MCF 10A (cell line): ENCODE results near the gene FTSJ1. TPM values are rescaled to one million over a fixed set of nuclear protein-coding genes. Genes with fewer than 3 reads are reported as not detected.
"Not testable (repeated sequence)": the region's sequence is repeated elsewhere in the genome, so short reads cannot be mapped to it uniquely, and the experiment has no call there.

Experiments used
- Bru-seq: library from RNA; stranded (reverse); fragments of 400-500 nt; gene quantifications from one replicate; lab custom pipeline; 2021; lab: Mats Ljungman, UMichigan
- BruChase-seq, 2 experiments: library from RNA; stranded (reverse); fragments of 400-500 nt; gene quantifications; one replicate each; lab custom pipeline; 2021; lab: Mats Ljungman, UMichigan
- BruUV-seq: library from RNA; stranded (reverse); fragments of 400-500 nt; replicated peaks from 2 replicates; lab custom pipeline; 2021; lab: Mats Ljungman, UMichigan
- CTCF ChIA-PET: fragments of 300-600 bp; sonication (Branson Sonifier 250); formaldehyde crosslinking; extraction: SDS; loops from one replicate; lab custom pipeline; 2021; ENCODE audit warnings: antibody characterized with exemption, inconsistent platforms; lab: Yijun Ruan, JAX
- POLR2A ChIA-PET: fragments of 300-600, 350-650 bp; sonication (Branson Sonifier 250); formaldehyde crosslinking; extraction: SDS; loops from one replicate; lab custom pipeline; 2020; ENCODE audit warnings: antibody characterized with exemption, inconsistent platforms; lab: Yijun Ruan, JAX
- DNase-seq: peaks from one replicate; pipeline ENCODE4 v3.0.0-alpha.2; 2018; ENCODE audit not compliant: unreplicated experiment
- H3K27ac Mint-ChIP-seq: one replicate; pipeline ENCODE4 v1.8.0; 2022; ENCODE audit warnings: mild to moderate bottlenecking, low read depth, mixed read lengths; ENCODE audit not compliant: unreplicated experiment
- H3K27me3 Mint-ChIP-seq: one replicate; pipeline ENCODE4 v1.8.0; 2022; ENCODE audit warnings: mixed read lengths; ENCODE audit not compliant: insufficient read depth, unreplicated experiment
- H3K36me3 Mint-ChIP-seq: one replicate; pipeline ENCODE4 v1.8.0; 2022; ENCODE audit warnings: mild to moderate bottlenecking, moderate library complexity, mixed read lengths; ENCODE audit not compliant: insufficient read depth, unreplicated experiment
- H3K4me1 Mint-ChIP-seq: one replicate; pipeline ENCODE4 v1.8.0; 2022; ENCODE audit warnings: mixed read lengths; ENCODE audit not compliant: insufficient read depth, unreplicated experiment
- H3K4me3 Mint-ChIP-seq: one replicate; pipeline ENCODE4 v1.8.0; 2022; ENCODE audit warnings: mild to moderate bottlenecking, moderate library complexity, mixed read lengths; ENCODE audit not compliant: unreplicated experiment
- H3K9me3 Mint-ChIP-seq: one replicate; pipeline ENCODE4 v1.8.0; 2022; ENCODE audit warnings: mixed read lengths; ENCODE audit not compliant: unreplicated experiment
- intact Hi-C: fragments of 100-400 bp; cut with micrococcal nuclease; formaldehyde crosslinking; loops from 2 replicates; pipeline ENCODE4 v1.14.1; 2022
- long read RNA-seq: library from polyadenylated mRNA; stranded (forward); transcript quantifications from one replicate; pipeline ENCODE4 v2.0.0, GENCODE V29; 2022
- total RNA-seq: library from RNA; stranded (reverse); gene quantifications from 2 replicates; pipeline ENCODE4 v1.2.3, GENCODE V29; 2022
- TF ChIP-seq, protein P1 (sequence below): fragments of 200-600 bp; IDR thresholded peaks from one replicate; pipeline ENCODE4 v1.8.0; 2022; ENCODE audit warnings: antibody characterized with exemption, mild to moderate bottlenecking; ENCODE audit not compliant: unreplicated experiment

Gene FTSJ1
- total RNA-seq = 92.5 and 107 TPM in 2 replicates
- Bru-seq, nascent RNA = percentile 83 among the genes with signal in this experiment
- BruChase-seq, experiment 1, labeled RNA remaining after a 6-hour chase = percentile 94 among the genes with signal in this experiment
- percentile 91 among the genes with signal in this experiment for BruChase-seq, experiment 2, labeled RNA remaining after a 2-hour chase
- long read RNA-seq, transcript FTSJ1-202 (13 exons, 1,892 nt) = major isoform, 107 of 299 reads
- long read RNA-seq, partial matches to known transcripts = 32 of 299 reads
- long read RNA-seq, other reads (novel, unspliced or antisense) = 158 of 299 reads

DNA sequence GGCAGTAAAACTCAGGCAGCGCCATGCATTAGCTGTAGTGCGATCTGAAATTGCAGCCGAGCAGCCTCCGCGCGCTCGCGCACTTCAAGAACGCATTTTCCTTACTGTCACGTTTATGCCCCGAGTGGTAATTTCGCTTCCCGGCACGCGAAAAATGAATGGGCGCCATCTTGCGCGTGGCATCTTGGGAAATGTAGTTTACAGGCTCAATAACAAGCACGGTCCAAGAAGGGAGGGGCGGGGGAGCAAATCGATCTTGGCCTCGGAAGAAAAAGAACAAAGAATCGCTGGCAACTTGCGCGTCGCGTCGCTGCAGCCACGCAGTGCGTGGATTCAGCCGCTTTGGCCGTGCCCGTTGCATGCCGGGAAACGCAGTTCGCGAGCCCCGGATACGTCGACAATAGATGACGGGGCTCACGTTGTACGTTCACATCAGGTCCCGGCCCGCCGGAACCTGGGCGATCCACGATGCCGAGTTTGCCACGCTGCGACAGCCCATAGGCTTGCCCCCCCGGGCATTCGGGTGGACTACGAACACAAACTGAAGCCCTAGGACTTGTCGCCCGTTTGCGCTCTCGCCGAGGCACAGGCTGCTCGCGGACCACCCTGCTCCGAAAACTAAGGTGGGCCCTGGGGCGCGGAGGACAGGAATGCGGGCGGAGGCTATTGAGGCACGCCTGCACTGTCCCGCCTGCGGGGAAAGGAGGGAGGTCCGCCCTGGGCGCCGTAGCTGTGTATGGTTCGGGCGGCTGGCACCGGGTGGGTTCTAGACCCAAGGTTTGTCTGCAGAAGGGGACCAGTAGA, at the start of gene FTSJ1:
Gene FTSJ1, plus strand, starts transcription at position 426 of the 804 bp plus-strand sequence. CDS start 1,849 bp downstream, outside the sequence.
- no peaks in the 10 kb centered on the region for H3K27me3 Mint-ChIP-seq
- H3K9me3 Mint-ChIP-seq = peaks cover 7% of the 10 kb centered on the region
- H3K4me3 Mint-ChIP-seq = peak within 1 kb of the TSS; percentile 70
- TF ChIP-seq, protein P1, sequence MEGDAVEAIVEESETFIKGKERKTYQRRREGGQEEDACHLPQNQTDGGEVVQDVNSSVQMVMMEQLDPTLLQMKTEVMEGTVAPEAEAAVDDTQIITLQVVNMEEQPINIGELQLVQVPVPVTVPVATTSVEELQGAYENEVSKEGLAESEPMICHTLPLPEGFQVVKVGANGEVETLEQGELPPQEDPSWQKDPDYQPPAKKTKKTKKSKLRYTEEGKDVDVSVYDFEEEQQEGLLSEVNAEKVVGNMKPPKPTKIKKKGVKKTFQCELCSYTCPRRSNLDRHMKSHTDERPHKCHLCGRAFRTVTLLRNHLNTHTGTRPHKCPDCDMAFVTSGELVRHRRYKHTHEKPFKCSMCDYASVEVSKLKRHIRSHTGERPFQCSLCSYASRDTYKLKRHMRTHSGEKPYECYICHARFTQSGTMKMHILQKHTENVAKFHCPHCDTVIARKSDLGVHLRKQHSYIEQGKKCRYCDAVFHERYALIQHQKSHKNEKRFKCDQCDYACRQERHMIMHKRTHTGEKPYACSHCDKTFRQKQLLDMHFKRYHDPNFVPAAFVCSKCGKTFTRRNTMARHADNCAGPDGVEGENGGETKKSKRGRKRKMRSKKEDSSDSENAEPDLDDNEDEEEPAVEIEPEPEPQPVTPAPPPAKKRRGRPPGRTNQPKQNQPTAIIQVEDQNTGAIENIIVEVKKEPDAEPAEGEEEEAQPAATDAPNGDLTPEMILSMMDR = no peak
- peak; percentile 73 for DNase-seq
- intact Hi-C loops = loop anchor here (1.0 to 5.0 kb wide), 2 partner anchors 35 to 116 kb away; no protein-coding TSS in a partner anchor
- ChIA-PET POLR2A (interaction anchor here (0.7 to 4.7 kb wide), 9 partner anchors 11 to 99 kb away, joined by 3 to 22 read pairs (median 5); partner anchors contain the start of genes PORCN, RBM3 and TBC1D25), CTCF (interaction anchor here (0.7 to 1.8 kb wide), 3 partner anchors 8 to 393 kb away, joined by 3 to 7 read pairs (median 4); no protein-coding TSS in a partner anchor)
- BruUV-seq = TSS peak; percentile 80
- H3K27ac Mint-ChIP-seq = peak within 1 kb of the TSS; percentile 21
- peaks cover 34% of the 10 kb centered on the region for H3K36me3 Mint-ChIP-seq
- H3K4me1 Mint-ChIP-seq = peaks cover 17% of the 10 kb centered on the region

DNA sequence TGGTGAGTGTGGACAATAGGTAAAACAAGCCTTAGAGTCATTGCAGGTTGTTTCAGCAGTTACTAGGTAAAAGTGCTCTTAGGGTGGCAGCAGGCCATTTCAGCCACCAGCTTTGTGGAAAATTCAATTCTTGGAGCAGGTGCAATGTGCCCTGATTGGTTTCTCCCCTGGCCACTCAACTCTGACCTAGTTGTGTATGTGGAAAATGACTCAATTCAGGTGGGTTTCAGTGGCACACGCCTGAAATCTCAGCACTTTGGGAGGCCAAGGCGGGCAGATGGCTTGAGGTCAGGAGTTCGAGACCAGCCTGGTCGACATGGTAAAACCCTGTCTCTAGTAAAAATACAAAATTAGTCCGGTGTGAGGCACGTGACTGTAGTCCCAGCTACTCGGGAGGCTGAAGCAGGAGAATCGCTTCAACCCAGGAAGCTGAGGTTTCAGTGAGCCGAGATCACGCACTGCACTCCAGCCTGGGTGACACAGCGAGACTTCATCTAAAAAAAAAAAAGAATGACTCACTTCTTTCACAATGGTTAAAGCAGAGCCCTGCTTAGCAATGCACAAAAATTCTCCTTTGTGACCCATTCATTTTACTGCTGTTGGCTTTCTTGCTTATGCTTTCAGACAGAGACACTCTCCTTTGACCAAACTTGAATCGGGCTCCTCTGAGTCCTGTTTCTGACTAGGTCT, 48.8 kb upstream of the FTSJ1 start:
- H3K4me3 Mint-ChIP-seq, H3K4me1 Mint-ChIP-seq, H3K27ac Mint-ChIP-seq, H3K27me3 Mint-ChIP-seq, H3K9me3 Mint-ChIP-seq, intact Hi-C loops, H3K36me3 Mint-ChIP-seq, BruUV-seq, CTCF ChIA-PET, POLR2A ChIA-PET, DNase-seq: not testable (repeated sequence)

DNA sequence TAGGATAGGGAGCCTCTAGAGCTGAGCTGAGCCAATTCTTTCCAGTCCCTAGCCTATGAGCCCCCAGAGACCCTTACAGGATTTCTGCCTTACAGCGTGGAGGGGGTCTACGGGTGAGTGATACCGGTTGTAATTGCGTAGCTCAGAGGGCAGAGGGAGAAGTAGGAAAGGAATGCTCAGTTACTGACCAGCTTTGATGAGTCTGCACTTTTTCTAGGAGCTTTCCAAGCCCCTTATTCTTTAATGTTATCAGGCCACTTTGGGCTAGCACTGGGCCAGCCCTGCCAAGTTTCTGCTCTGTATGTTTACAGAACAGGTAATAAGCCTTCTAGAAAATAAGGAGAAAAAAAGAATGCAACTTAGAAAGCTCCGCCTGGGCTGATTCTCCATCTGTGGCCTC, 46.4 kb upstream of the FTSJ1 start:
- BruUV-seq, H3K36me3 Mint-ChIP-seq, H3K9me3 Mint-ChIP-seq, POLR2A ChIA-PET, H3K4me1 Mint-ChIP-seq, H3K27ac Mint-ChIP-seq, H3K27me3 Mint-ChIP-seq, H3K4me3 Mint-ChIP-seq, intact Hi-C loops, DNase-seq: not testable (repeated sequence)
- CTCF ChIA-PET = interaction anchor here (0.6 kb wide), 1 partner anchor 341 kb away, joined by 4 read pairs; no protein-coding TSS in a partner anchor

GRCh38 chrX:48430166-48430565, 45.8 kb upstream of the FTSJ1 start:
- H3K4me3 Mint-ChIP-seq, H3K27me3 Mint-ChIP-seq, intact Hi-C loops, H3K9me3 Mint-ChIP-seq, DNase-seq, CTCF ChIA-PET, H3K4me1 Mint-ChIP-seq, H3K27ac Mint-ChIP-seq, POLR2A ChIA-PET, H3K36me3 Mint-ChIP-seq, BruUV-seq: not testable (repeated sequence)

- H3K36me3 Mint-ChIP-seq, CTCF ChIA-PET, POLR2A ChIA-PET, H3K27me3 Mint-ChIP-seq, H3K9me3 Mint-ChIP-seq, H3K27ac Mint-ChIP-seq, H3K4me3 Mint-ChIP-seq, H3K4me1 Mint-ChIP-seq, intact Hi-C loops, BruUV-seq, DNase-seq: not testable (repeated sequence)
These were observed 42.3 kb upstream of the FTSJ1 start for GRCh38 chrX:48433713-48434112.

DNA sequence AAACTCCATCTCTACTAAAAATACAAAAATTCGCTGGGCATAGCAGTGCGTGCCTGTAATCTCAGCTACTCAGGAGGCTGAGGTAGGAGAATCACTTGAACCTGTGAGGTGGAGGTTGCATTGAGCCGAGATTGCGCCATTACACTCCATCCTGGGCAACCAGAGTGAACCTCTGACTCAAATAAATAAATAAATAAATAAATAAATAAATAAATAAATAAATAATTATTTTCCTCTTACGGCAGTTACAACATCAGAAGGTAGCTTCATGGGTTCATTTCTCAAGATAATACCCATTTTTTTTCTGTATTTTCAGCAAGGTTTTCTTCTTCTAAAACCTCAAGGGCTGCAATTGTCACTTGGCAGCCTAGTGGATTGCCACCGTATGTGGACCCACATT, 28.8 kb upstream of the FTSJ1 start:
- H3K36me3 Mint-ChIP-seq, H3K4me1 Mint-ChIP-seq, POLR2A ChIA-PET, H3K4me3 Mint-ChIP-seq, BruUV-seq, H3K27ac Mint-ChIP-seq, DNase-seq, CTCF ChIA-PET, H3K9me3 Mint-ChIP-seq, intact Hi-C loops, H3K27me3 Mint-ChIP-seq: not testable (repeated sequence)
